CD14-positive monocyte (primary cell): ENCODE results near the gene FAIM2. TPM values are rescaled to one million over a fixed set of nuclear protein-coding genes. Genes with fewer than 3 reads are reported as not detected.

Source experiments
- DNase-seq, 3 donors: peaks; one replicate each; pipeline ENCODE4 v3.0.0-alpha.2; 2011 to 2022
- H2AFZ ChIP-seq: 2 replicates; pipeline ENCODE4 v1.6.0; 2012; ENCODE audit warnings: mild to moderate bottlenecking, low read depth, low read length, inconsistent platforms; ENCODE audit not compliant: insufficient read depth, poor library complexity, severe bottlenecking
- H3K27ac ChIP-seq, 2 donors: 1 replicate in 1 of 2; 2 replicates in 1 of 2; pipeline ENCODE4 v1.5.1; 2012 to 2013; ENCODE audit warnings: low read length in 2 of 2, control low read depth in 1 of 2, inconsistent platforms in 1 of 2, low read depth in 1 of 2, mild to moderate bottlenecking in 1 of 2
- H3K27me3 ChIP-seq, 2 donors: one replicate each; pipeline versions ENCODE4 v1.6.0 to v1.6.1; 2011 to 2013; ENCODE audit warnings: low read length in 2 of 2; ENCODE audit not compliant: control insufficient read depth in 2 of 2, insufficient read depth in 2 of 2
- H3K36me3 ChIP-seq, 2 donors: replicated peaks in 1 of 2; 1 replicate in 1 of 2; 2 replicates in 1 of 2; pipeline versions ENCODE4 v1.5.1 to v1.6.1; 2012 to 2013; ENCODE audit warnings: low read length in 2 of 2, control low read depth in 1 of 2, inconsistent platforms in 1 of 2, mild to moderate bottlenecking in 1 of 2; ENCODE audit not compliant: insufficient read depth in 2 of 2, control insufficient read depth in 1 of 2
- H3K4me1 ChIP-seq, 2 donors: 1 replicate in 1 of 2; 2 replicates in 1 of 2; pipeline versions ENCODE4 v1.5.1 to v1.6.1; 2012 to 2013; ENCODE audit warnings: low read length in 2 of 2, control low read depth in 1 of 2, inconsistent platforms in 1 of 2, mild to moderate bottlenecking in 1 of 2, moderate library complexity in 1 of 2; ENCODE audit not compliant: insufficient read depth in 2 of 2, control insufficient read depth in 1 of 2
- H3K4me2 ChIP-seq: replicated peaks from 2 replicates; pipeline ENCODE3; 2012; ENCODE audit warnings: low read length, moderate library complexity, mild to moderate bottlenecking; ENCODE audit not compliant: poor library complexity, severe bottlenecking; ENCODE audit errors: extremely low read depth
- H3K4me3 ChIP-seq, 3 experiments: fragments of 200-600 bp in 1 of 3; sonication (generic) in 1 of 3; replicated peaks in 1 of 3; 1 replicate in 2 of 3; 2 replicates in 1 of 3; pipeline ENCODE4 v1.5.1; 2011 to 2013; ENCODE audit warnings: low read length in 3 of 3, mild to moderate bottlenecking in 3 of 3, control low read depth in 2 of 3, low read depth in 2 of 3, inconsistent platforms in 1 of 3, moderate library complexity in 1 of 3
- H3K79me2 ChIP-seq: 2 replicates; pipeline ENCODE4 v1.6.0; 2012; ENCODE audit warnings: mild to moderate bottlenecking, control low read depth, inconsistent platforms, low read length, moderate library complexity; ENCODE audit not compliant: insufficient read depth
- H3K9ac ChIP-seq: 2 replicates; pipeline ENCODE4 v1.6.0; 2017; ENCODE audit warnings: low read length, mild to moderate bottlenecking; ENCODE audit not compliant: insufficient read depth, poor library complexity, severe bottlenecking
- H3K9me3 ChIP-seq, 2 donors: replicated peaks in 1 of 2; 1 replicate in 1 of 2; 2 replicates in 1 of 2; pipeline versions ENCODE4 v1.5.1 to v1.6.1; 2012 to 2013; ENCODE audit warnings: low read length in 2 of 2, control low read depth in 1 of 2; ENCODE audit not compliant: control insufficient read depth in 1 of 2, insufficient read depth in 1 of 2
- H4K20me1 ChIP-seq: 2 replicates; pipeline ENCODE4 v1.6.0; 2012; ENCODE audit warnings: mild to moderate bottlenecking, low read length, control low read depth, moderate library complexity; ENCODE audit not compliant: insufficient read depth
- H3K27ac Mint-ChIP-seq, 7 donors: one replicate each; pipeline ENCODE4 v1.8.0; 2020; ENCODE audit warnings: mild to moderate bottlenecking in 7 of 7, mixed read lengths in 7 of 7, moderate library complexity in 6 of 7, inconsistent platforms in 2 of 7
- H3K27me3 Mint-ChIP-seq, 3 donors: one replicate each; pipeline ENCODE4 v1.8.0; 2021 to 2022; ENCODE audit warnings: low read depth in 3 of 3, mild to moderate bottlenecking in 3 of 3, mixed read lengths in 3 of 3, moderate library complexity in 3 of 3, inconsistent platforms in 1 of 3
- H3K36me3 Mint-ChIP-seq, 2 donors: one replicate each; pipeline ENCODE4 v1.8.0; 2020; ENCODE audit warnings: mixed read lengths in 2 of 2, inconsistent platforms in 1 of 2, mild to moderate bottlenecking in 1 of 2
- H3K4me1 Mint-ChIP-seq: one replicate; pipeline ENCODE4 v1.8.0; 2020; ENCODE audit warnings: mild to moderate bottlenecking, mixed read lengths
- H3K4me3 Mint-ChIP-seq, 2 donors: one replicate each; pipeline ENCODE4 v1.8.0; 2020; ENCODE audit warnings: mild to moderate bottlenecking in 2 of 2, mixed read lengths in 2 of 2, moderate library complexity in 1 of 2
- H3K9me3 Mint-ChIP-seq, 7 donors: one replicate each; pipeline ENCODE4 v1.8.0; 2020 to 2022; ENCODE audit warnings: mixed read lengths in 7 of 7, mild to moderate bottlenecking in 6 of 7, moderate library complexity in 6 of 7, inconsistent platforms in 2 of 7
- CTCF ChIP-seq: fragments of 200-600 bp; IDR thresholded peaks from one replicate; pipeline ENCODE4 v1.8.0; 2022; ENCODE audit warnings: antibody characterized with exemption, mild to moderate bottlenecking
- WGBS: methylation state at CpG from one replicate; pipeline ENCODE4 v1.1.5; 2013; ENCODE audit warnings: missing lambda C conversion rate; ENCODE audit not compliant: insufficient coverage; 5-methylcytosine and 5-hydroxymethylcytosine counted together
- intact Hi-C, 2 donors: fragments of 100-400 bp; cut with micrococcal nuclease; formaldehyde crosslinking; loops; one replicate each; pipeline versions ENCODE4 v1.15.0 to v1.15.1; 2023
- polyA plus RNA-seq, 3 donors: library from polyadenylated mRNA; depleted of rRNA in 1 of 3; unstranded in 2 of 3; stranded (reverse) in 1 of 3; fragments of 300-500 nt in 2 of 3; fragments of >200 nt in 1 of 3; fragmentation: Illumina TruSeq in 2 of 3; gene quantifications; 1 replicate in 2 of 3; 2 replicates in 1 of 3; pipeline ENCODE4 v1.2.3, GENCODE V29; 2012 to 2021

FAIM2 gene
- polyA plus RNA-seq, 3 donors = not detected

GRCh38 chr12:49921299-49921698, 17.6 kb upstream of the FAIM2 start:
- 82% methylated on average over 2 of the region's 3 CpGs for WGBS
- DNase-seq = no peak
- Histone ChIP-seq H3K36me3 (no peaks in the 10 kb centered on the region), H3K4me1 (peaks cover 11 to 15% of the 10 kb centered on the region in 2 donors), H3K4me2 (no peak overlapping the region), H3K79me2 (no peaks in the 10 kb centered on the region), H3K9ac (no peak overlapping the region), H3K27ac (no peak overlapping the region), H3K9me3 (no peaks in the 10 kb centered on the region), H4K20me1 (no peaks in the 10 kb centered on the region), H3K27me3 (no peaks in the 10 kb centered on the region), H2AFZ (no peak overlapping the region), H3K4me3 (no peak overlapping the region)
- no peak overlapping the region for H3K27ac Mint-ChIP-seq
- no peaks in the 10 kb centered on the region for H3K36me3 Mint-ChIP-seq
- H3K9me3 Mint-ChIP-seq = peaks cover 0 to 1% (median 0%) of the 10 kb centered on the region in 7 donors
- no peak for TF ChIP-seq CTCF
- peaks cover 20 to 27% (median 27%) of the 10 kb centered on the region in 3 donors for H3K27me3 Mint-ChIP-seq
- peak overlapping the region in 1 of 2 donors; percentile 11 for H3K4me3 Mint-ChIP-seq
- H3K4me1 Mint-ChIP-seq = peaks cover 15% of the 10 kb centered on the region
- intact Hi-C loops = no loop called here

- Histone ChIP-seq H3K27ac (no peak overlapping the region), H3K4me1 (peaks cover 11 to 15% of the 10 kb centered on the region in 2 donors), H3K79me2 (no peaks in the 10 kb centered on the region), H3K4me3 (no peak overlapping the region), H3K27me3 (no peaks in the 10 kb centered on the region), H4K20me1 (no peaks in the 10 kb centered on the region), H3K9me3 (no peaks in the 10 kb centered on the region), H3K36me3 (no peaks in the 10 kb centered on the region), H2AFZ (no peak overlapping the region), H3K9ac (no peak overlapping the region), H3K4me2 (no peak overlapping the region)
- Mint-ChIP-seq H3K4me3 (peak overlapping the region in 1 of 2 donors; percentile 37), H3K9me3 (peaks cover 0 to 1% (median 0%) of the 10 kb centered on the region in 7 donors), H3K4me1 (peaks cover 15% of the 10 kb centered on the region), H3K27me3 (peaks cover 20 to 30% (median 27%) of the 10 kb centered on the region in 3 donors), H3K36me3 (no peaks in the 10 kb centered on the region), H3K27ac (no peak overlapping the region)
- DNase-seq = no peak
- intact Hi-C loops = no loop called here
- no peak for TF ChIP-seq CTCF
- WGBS = no CpG with 5 or more reads among the region's 3 CpGs
These were observed 17.2 kb upstream of the FAIM2 start for GRCh38 chr12:49920915-49921286.
